Measurements from ENCODE around the gene BUD31.

DNA sequence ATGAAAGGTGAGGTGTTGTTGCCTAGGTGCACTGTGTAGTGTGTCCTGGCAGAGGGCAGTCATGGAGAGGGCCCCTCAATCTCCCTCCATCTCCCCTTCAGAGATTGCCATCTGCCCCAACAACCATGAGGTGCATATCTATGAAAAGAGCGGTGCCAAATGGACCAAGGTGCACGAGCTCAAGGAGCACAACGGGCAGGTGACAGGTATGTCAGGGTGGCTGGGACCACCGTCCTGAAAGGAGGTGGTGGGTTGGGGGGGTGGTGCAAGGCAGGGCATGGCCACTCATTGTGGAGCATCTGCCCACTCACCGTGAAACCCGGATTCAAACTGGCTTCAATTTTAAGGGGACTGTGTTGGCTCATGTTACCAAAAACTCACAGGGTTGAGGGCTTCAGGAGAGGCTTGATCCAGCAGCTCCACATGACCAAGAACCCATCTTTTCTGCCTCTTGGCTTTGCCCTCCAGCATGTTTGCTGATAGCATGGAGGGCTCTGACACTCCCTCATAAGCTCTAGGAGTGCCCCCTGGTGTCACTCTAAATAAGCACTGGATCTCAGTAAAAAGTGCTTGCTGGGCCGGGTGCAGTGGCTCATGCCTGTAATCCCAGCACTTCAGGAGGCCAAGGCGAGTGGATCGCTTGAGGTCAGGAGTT, 22.1 kb upstream of the BUD31 start:
- TF ChIP-seq, protein P1, sequence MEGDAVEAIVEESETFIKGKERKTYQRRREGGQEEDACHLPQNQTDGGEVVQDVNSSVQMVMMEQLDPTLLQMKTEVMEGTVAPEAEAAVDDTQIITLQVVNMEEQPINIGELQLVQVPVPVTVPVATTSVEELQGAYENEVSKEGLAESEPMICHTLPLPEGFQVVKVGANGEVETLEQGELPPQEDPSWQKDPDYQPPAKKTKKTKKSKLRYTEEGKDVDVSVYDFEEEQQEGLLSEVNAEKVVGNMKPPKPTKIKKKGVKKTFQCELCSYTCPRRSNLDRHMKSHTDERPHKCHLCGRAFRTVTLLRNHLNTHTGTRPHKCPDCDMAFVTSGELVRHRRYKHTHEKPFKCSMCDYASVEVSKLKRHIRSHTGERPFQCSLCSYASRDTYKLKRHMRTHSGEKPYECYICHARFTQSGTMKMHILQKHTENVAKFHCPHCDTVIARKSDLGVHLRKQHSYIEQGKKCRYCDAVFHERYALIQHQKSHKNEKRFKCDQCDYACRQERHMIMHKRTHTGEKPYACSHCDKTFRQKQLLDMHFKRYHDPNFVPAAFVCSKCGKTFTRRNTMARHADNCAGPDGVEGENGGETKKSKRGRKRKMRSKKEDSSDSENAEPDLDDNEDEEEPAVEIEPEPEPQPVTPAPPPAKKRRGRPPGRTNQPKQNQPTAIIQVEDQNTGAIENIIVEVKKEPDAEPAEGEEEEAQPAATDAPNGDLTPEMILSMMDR (tag by site-specific recombination; IDR thresholded peaks at IDR 0.05): peak; percentile 65; the same call in 1 of the 2 replicates
- no peak for TF ChIP-seq ZBTB8A (tag by site-specific recombination; IDR thresholded peaks at IDR 0.05)
- TF ChIP-seq ZFP41 (tag by site-specific recombination; IDR thresholded peaks at IDR 0.05; ENCODE audit: borderline replicate concordance): no peak
- TF ChIP-seq, protein P2, sequence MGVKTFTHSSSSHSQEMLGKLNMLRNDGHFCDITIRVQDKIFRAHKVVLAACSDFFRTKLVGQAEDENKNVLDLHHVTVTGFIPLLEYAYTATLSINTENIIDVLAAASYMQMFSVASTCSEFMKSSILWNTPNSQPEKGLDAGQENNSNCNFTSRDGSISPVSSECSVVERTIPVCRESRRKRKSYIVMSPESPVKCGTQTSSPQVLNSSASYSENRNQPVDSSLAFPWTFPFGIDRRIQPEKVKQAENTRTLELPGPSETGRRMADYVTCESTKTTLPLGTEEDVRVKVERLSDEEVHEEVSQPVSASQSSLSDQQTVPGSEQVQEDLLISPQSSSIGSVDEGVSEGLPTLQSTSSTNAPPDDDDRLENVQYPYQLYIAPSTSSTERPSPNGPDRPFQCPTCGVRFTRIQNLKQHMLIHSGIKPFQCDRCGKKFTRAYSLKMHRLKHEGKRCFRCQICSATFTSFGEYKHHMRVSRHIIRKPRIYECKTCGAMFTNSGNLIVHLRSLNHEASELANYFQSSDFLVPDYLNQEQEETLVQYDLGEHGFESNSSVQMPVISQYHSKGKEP (tag by site-specific recombination; IDR thresholded peaks at IDR 0.05): no peak

Measured in HEK293 (cell line).